GM19372 (cell line): ENCODE results near the gene TSHZ2.

Experiments
- ATAC-seq: cut with Tn5 transposase; IDR thresholded peaks from one replicate; pipeline ENCODE4 v1.9.1; 2021; ENCODE audit warnings: mild to moderate bottlenecking, low read depth, moderate library complexity; ENCODE audit not compliant: unreplicated experiment

TSHZ2 gene

GRCh38 chr20:53183181-53183580 lies 211.0 kb downstream of the TSHZ2 start:
- no peak for ATAC-seq

GRCh38 chr20:53186635-53187034 lies 214.5 kb downstream of the TSHZ2 start:
- no peak for ATAC-seq

DNA sequence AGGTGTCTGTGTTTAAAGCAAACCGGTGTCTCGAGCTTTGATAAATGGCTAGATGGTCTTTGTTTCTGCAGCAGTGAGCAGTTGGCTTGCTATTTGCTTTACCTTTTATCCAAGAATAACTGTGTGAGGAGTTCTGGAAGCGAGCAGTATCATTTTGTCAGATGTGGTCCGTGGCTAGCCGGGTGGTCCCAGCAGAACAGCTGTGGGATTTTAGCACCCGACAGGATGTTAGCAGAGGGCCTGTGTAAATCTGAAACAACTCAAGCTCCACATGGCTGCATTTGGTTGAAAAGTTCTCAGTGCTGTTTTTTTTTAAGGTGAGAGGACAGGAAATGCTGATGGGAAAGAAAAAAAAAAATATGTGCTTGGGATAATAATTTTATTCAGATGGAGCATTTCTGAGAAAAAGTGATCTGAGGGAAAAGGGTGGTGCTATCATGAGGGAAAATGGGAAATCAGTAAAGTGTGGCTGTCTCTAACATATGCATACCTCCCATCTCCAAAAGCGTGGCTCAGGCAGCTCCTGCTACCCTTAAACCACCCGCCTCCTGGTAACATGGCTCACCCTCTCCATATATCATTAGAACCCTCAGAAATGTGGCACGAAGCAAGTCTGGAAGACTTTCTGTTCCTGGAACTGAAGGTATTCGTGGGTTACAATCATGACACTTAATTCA lies 215.4 kb downstream of the TSHZ2 start:
- no peak for ATAC-seq

DNA sequence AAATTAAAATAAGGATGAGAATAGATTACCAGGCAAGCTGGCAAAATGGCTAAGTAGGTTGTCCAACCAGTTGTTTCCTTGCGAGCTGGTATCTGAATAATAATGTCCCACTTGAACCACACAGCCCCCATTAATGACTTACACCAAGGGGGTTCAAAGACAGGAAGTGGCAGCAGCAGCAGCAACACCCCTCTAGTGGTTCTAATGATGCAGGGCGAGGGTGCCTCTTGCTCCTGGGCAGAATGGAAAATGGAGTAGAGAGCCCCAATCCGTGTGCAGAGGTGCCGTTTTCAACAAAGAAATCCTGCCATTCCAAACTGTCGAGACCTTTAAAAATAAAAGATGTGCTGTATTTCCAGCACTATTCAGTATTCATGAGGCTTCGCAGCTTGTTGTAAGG lies 218.1 kb downstream of the TSHZ2 start:
- ATAC-seq = no peak

GRCh38 chr20:53191957-53192356 lies 219.8 kb downstream of the TSHZ2 start:
- no peak for ATAC-seq

- ATAC-seq = no peak
Measured at GRCh38 chr20:53194306-53195290, 222.4 kb downstream of the TSHZ2 start.

DNA sequence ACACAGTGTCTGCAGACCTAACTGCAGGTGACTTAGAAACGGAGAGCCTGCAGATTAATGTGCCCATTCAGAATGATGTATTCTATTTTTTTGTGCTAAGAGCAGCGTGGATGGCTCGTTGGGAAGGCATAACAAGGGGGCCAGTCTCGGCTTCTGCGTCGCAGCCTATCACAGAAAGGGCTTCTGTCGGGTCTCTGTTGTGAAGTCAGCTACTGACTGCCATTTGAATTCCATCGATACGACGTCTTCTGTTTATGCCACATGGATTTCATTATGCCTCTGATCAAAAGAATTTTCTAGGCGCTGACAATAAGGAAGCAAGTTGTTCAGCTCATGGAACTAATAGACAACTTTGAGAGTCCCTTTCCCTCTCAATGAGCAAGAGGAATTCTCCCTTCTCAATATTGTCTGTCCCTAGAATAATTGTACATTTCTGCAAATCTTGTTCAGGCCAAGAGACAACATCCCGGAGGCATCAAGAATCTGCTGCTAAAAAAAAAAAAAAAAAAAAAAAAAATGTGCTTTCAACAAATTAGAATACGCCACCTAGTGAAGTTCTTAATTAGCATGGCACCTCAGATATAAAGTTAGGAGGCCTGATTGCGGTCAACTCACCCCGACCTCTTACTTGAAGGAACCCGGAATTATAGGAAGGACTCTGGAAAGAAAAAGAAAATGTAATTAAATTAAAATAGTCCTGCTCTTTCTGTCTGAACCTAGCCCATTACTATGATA lies 223.9 kb downstream of the TSHZ2 start:
- no peak for ATAC-seq

GRCh38 chr20:53201588-53201987 lies 229.4 kb downstream of the TSHZ2 start:
- ATAC-seq = no peak

DNA sequence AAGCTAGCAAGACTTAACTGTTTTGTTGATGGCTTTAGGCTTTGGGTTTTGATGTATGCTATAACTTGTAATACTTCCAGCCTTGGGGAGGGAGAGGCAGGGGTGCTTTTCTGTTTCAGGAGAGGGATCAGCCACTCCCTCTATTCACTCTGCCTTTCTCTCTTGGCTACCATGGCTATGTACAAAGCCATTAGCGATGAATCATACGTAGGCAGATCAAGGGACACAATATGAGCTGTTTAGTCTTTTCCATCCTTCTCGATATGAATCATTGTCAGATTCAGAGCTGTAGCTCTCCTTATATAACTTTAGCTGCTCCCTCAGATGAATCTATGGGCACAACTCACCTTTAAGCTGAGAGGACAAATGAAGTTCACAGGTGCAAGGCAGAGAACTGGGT lies 230.6 kb downstream of the TSHZ2 start:
- ATAC-seq = no peak

DNA sequence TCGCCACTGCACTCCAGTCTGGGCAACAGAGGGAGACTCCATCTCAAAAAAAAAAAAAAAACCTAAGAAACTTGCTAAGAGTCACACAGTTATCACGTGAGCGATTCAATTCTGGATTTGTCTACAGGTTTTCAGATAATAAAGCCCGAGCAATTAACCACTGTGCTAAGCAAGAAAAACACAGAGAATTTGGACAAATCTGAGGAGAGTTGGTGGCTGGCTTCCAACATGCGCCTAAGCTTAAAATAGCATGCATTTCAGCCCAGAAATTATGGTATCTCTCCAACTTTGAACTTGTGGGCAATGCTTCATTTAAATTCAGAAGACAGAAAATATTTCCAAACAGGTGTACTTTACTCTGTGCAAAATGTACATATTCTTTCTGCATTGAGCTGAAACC lies 232.9 kb downstream of the TSHZ2 start:
- no peak for ATAC-seq

- ATAC-seq = no peak
Measured at GRCh38 chr20:53208110-53208832, 236.1 kb downstream of the TSHZ2 start.

GRCh38 chr20:53210041-53210440 lies 237.9 kb downstream of the TSHZ2 start:
- ATAC-seq = no peak

- no peak for ATAC-seq
Measured at GRCh38 chr20:53210931-53211330, 238.8 kb downstream of the TSHZ2 start.

- no peak for ATAC-seq
Measured at GRCh38 chr20:53212018-53212417, 239.9 kb downstream of the TSHZ2 start.

DNA sequence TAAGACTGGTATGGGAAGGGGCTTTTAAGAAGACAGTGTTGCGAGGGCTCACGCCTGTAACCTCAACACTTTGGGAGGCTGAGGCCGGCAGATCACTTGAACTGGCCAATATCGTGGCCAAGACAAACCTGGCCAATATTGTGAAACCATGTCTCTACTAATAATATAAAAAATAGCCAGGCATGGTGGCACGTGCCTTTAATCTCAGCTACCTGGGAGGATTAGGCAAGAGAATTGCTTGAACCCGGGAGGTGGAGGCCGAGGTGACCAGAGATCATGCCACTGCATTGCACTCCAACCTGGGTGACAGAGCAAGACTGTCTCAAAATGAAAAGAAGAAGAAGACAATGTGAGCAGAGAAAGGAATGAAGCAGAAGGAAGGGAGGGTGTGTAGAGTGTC lies 242.2 kb downstream of the TSHZ2 start:
- ATAC-seq = no peak

- no peak for ATAC-seq
Measured at GRCh38 chr20:53215166-53215565, 243.0 kb downstream of the TSHZ2 start.

DNA sequence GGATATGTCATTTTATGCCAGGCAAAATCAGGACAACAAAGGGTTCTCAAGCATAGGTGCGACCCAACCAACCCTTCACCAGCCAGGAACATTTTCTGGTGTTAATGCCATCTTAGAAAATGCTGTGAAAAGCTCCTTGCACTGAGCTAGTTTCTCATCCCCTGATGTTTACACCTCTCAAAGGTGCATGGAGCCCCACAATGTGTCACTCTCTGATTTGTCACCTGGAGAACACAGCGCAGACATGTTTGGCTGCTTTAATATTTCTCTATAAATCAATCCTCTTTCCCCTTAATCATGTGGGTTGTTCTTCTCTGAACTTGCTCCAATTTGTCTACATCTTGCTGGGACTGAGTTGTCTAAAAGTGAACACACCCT lies 244.3 kb downstream of the TSHZ2 start:
- ATAC-seq = no peak

DNA sequence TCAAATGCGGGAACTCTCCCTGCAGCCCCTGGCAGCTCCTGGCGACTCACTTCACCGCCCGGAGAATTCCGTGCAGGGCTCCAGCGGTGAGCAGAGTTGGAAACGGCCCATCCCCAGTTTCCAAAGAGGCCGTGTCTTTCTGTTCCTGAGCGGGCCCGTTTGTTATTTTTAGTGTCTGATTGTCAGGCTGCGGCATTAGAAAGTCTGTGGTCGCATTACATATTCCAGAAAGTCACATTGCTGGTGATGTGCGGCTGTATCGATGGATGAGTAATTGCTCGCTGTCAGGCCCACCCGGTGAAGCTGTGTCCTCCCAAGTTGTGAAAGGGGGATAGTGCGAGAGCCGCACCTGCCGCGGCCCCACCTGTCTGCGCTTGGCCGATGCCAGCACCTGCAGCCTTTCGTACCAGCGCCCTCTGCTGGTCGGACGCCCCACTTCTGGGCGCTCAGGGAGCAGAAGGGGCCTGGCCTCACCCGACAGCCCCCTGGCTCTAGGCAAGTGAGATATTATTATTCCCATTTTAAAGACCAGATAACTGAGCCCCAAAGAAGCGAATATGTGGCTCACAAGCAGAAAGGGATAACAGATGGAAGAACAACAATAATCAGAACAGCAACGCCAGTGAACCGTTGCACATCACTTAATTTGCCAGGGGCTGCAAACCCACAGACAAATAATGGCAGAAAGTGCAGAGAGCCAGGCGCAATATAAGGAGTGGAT lies 244.9 kb downstream of the TSHZ2 start:
- ATAC-seq = no peak

- ATAC-seq = no peak
Measured at GRCh38 chr20:53220482-53221307, 248.5 kb downstream of the TSHZ2 start.
